RWPE2 (cell line): ENCODE measurements around the gene ISLR2.

Experiments
- ATAC-seq: fragments of 200-7000 bp; cut with Tn5 transposase; 3 replicates; pipeline ENCODE4 v1.9.1; 2021; ENCODE audit warnings: low read depth
- DNase-seq: peaks from one replicate; pipeline ENCODE4 v3.0.0-alpha.2; 2020; ENCODE audit warnings: low spot score
- H3K27ac ChIP-seq: fragments of 450-650 bp; 2 replicates; pipeline ENCODE4 v1.5.1; 2017; ENCODE audit warnings: mild to moderate bottlenecking; ENCODE audit not compliant: poor library complexity, severe bottlenecking
- H3K27me3 ChIP-seq: fragments of 250-450 bp; sonication (Bioruptor Pico); 2 replicates; pipeline ENCODE4 v1.5.1; 2021; ENCODE audit warnings: mild to moderate bottlenecking, moderate library complexity; ENCODE audit not compliant: insufficient read depth, poor library complexity, severe bottlenecking
- H3K36me3 ChIP-seq: fragments of 250-450 bp; sonication (Bioruptor Pico); 2 replicates; pipeline ENCODE4 v1.5.1; 2020; ENCODE audit warnings: low read depth, mild to moderate bottlenecking, moderate library complexity
- H3K4me1 ChIP-seq: fragments of 250-450 bp; sonication (Bioruptor Pico); 2 replicates; pipeline ENCODE4 v1.5.1; 2021; ENCODE audit warnings: mild to moderate bottlenecking, moderate library complexity; ENCODE audit not compliant: insufficient read depth, poor library complexity, severe bottlenecking
- H3K4me3 ChIP-seq: fragments of 250-450 bp; sonication (Bioruptor Pico); 2 replicates; pipeline ENCODE4 v1.5.1; 2021; ENCODE audit warnings: mild to moderate bottlenecking, moderate library complexity; ENCODE audit not compliant: severe bottlenecking
- H3K9me3 ChIP-seq: fragments of 250-450 bp; sonication (Bioruptor Pico); 2 replicates; pipeline ENCODE4 v1.5.1; 2021; ENCODE audit warnings: mild to moderate bottlenecking, moderate library complexity; ENCODE audit not compliant: severe bottlenecking
- TF ChIP-seq, protein P1 (sequence below): fragments of 450-650 bp; IDR thresholded peaks from one replicate; pipeline ENCODE4 v1.5.1; 2017; ENCODE audit warnings: mild to moderate bottlenecking, moderate library complexity; ENCODE audit not compliant: poor library complexity, severe bottlenecking

ISLR2 gene

GRCh38 chr15:74171965-74172541 lies 41.7 kb downstream of the ISLR2 start:
- H3K9me3 ChIP-seq = no peaks in the 10 kb centered on the region
- no peaks in the 10 kb centered on the region for H3K4me1 ChIP-seq
- no peak for ATAC-seq
- no peaks in the 10 kb centered on the region for H3K36me3 ChIP-seq
- no peak overlapping the region for H3K4me3 ChIP-seq
- H3K27me3 ChIP-seq = no peaks in the 10 kb centered on the region
- TF ChIP-seq, protein P1, sequence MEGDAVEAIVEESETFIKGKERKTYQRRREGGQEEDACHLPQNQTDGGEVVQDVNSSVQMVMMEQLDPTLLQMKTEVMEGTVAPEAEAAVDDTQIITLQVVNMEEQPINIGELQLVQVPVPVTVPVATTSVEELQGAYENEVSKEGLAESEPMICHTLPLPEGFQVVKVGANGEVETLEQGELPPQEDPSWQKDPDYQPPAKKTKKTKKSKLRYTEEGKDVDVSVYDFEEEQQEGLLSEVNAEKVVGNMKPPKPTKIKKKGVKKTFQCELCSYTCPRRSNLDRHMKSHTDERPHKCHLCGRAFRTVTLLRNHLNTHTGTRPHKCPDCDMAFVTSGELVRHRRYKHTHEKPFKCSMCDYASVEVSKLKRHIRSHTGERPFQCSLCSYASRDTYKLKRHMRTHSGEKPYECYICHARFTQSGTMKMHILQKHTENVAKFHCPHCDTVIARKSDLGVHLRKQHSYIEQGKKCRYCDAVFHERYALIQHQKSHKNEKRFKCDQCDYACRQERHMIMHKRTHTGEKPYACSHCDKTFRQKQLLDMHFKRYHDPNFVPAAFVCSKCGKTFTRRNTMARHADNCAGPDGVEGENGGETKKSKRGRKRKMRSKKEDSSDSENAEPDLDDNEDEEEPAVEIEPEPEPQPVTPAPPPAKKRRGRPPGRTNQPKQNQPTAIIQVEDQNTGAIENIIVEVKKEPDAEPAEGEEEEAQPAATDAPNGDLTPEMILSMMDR = no peak
- no peak overlapping the region for H3K27ac ChIP-seq
- DNase-seq = no peak

DNA sequence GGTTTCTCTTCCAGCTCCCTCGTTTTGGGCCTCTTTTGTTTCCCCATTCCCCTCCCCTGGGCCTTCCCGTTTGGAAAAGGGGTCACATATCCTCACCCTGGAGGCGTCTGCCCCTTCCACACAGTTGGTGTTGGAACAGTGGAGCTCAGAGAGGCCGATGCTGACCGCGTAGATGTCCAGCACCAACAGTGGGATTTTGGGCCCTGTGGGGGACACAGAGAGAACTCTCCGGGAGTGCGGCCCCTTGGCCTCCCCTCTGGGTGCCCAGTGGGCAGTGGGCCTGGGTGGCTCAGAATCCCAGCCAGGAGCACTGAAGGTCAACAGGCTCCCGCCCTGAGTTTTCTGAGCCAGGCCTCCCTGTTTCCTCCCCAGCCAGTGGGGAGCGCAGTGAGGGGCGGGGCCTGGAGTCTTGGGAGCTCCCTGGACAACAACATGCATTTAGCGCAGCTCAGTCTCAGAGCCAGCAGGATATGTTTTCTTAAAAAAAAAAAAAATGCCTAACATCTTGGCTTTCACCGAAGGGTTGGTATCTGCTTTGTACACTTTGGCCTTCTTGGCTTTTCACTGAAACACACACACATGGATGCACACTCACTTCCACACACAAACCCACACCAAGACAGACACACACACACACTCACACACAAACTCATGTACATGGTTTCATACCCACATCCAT lies 42.5 kb downstream of the ISLR2 start:
- ATAC-seq = no peak
- Histone ChIP-seq H3K4me1 (peaks cover 3% of the 10 kb centered on the region), H3K36me3 (no peaks in the 10 kb centered on the region), H3K27ac (no peak overlapping the region), H3K9me3 (no peaks in the 10 kb centered on the region), H3K4me3 (no peak overlapping the region), H3K27me3 (no peaks in the 10 kb centered on the region)
- DNase-seq = peak; percentile 51
- TF ChIP-seq, protein P1 = no peak

GRCh38 chr15:74173380-74174218 lies 43.2 kb downstream of the ISLR2 start, which contains the start of gene ISLR:
TSS of gene ISLR (plus strand) at chr15:74173710. CDS start at chr15:74174859, 1,149 bp downstream.
- Histone ChIP-seq H3K27me3 (no peaks in the 10 kb centered on the region), H3K9me3 (no peaks in the 10 kb centered on the region), H3K4me1 (peaks cover 7% of the 10 kb centered on the region), H3K27ac (no peak within 1 kb of the TSS), H3K4me3 (no peak within 1 kb of the TSS), H3K36me3 (no peaks in the 10 kb centered on the region)
- ATAC-seq (no peak), DNase-seq (peak; percentile 64)
- TF ChIP-seq, protein P1 = no peak

GRCh38 chr15:74174219-74174957 lies 44.0 kb downstream of the ISLR2 start:
- TF ChIP-seq, protein P1 = no peak
- ATAC-seq (no peak), DNase-seq (peak; percentile 66)
- Histone ChIP-seq H3K27ac (no peak overlapping the region), H3K36me3 (no peaks in the 10 kb centered on the region), H3K4me1 (peaks cover 13% of the 10 kb centered on the region), H3K4me3 (no peak overlapping the region), H3K27me3 (no peaks in the 10 kb centered on the region), H3K9me3 (no peaks in the 10 kb centered on the region)
